Endothelial cell of umbilical vein (primary cell): Measurements from ENCODE around the gene IGBP1. TPM values are rescaled to one million over a fixed set of nuclear protein-coding genes. Genes with fewer than 3 reads are reported as not detected.

ENCODE experiments used
- BruUV-seq: library from RNA; stranded (reverse); fragments of 400-500 nt; replicated peaks from 2 replicates; lab custom pipeline; 2021; lab: Mats Ljungman, UMichigan
- CTCF ChIA-PET: fragments of 300-600, 350-600 bp; sonication (Branson Sonifier 250); formaldehyde crosslinking; loops from one replicate; lab custom pipeline; 2021; ENCODE audit warnings: antibody characterized with exemption, inconsistent platforms; lab: Charles Lee
- POLR2A ChIA-PET: fragments of 300-600, 350-600 bp; sonication (Branson Sonifier 250); formaldehyde crosslinking; loops from one replicate; lab custom pipeline; 2021; ENCODE audit warnings: antibody characterized with exemption, inconsistent platforms; lab: Charles Lee
- DNase-seq: peaks from one replicate; pipeline ENCODE4 v3.0.0-alpha.2; 2011; ENCODE audit warnings: low read depth, low spot score
- FAIRE-seq: peaks from 2 replicates; lab custom pipeline; 2011; peaks lifted over from hg19 to GRCh38; lab: Jason Lieb, UNC
- H2AFZ ChIP-seq: 2 replicates; pipeline ENCODE4 v1.6.0; 2012; ENCODE audit warnings: low read depth, low read length, control low read depth, inconsistent platforms
- H3K27ac ChIP-seq: 2 replicates; pipeline ENCODE4 v1.5.1; 2011; ENCODE audit warnings: low read depth, mild to moderate bottlenecking, control low read depth, low read length, moderate library complexity; ENCODE audit not compliant: insufficient read depth
- H3K27me3 ChIP-seq, 2 experiments: 2 replicates each; pipeline versions ENCODE4 v1.6.0 to v1.6.1; 2011; ENCODE audit warnings: low read length in 2 of 2, mixed read lengths in 1 of 2; ENCODE audit not compliant: control insufficient read depth in 2 of 2, insufficient read depth in 2 of 2
- H3K36me3 ChIP-seq, 2 experiments: 2 replicates in 1 of 2; 3 replicates in 1 of 2; pipeline ENCODE4 v1.5.1; 2011; ENCODE audit warnings: low read length in 2 of 2, mild to moderate bottlenecking in 1 of 2, moderate library complexity in 1 of 2; ENCODE audit not compliant: control insufficient read depth in 2 of 2, insufficient read depth in 2 of 2; ENCODE audit errors: extremely low read depth in 1 of 2
- H3K4me1 ChIP-seq: 3 replicates; pipeline ENCODE4 v1.5.1; 2011; ENCODE audit warnings: mild to moderate bottlenecking, low read length; ENCODE audit not compliant: control insufficient read depth, insufficient read depth; ENCODE audit errors: extremely low read depth
- H3K4me2 ChIP-seq: 2 replicates; pipeline ENCODE4 v1.6.1; 2011; ENCODE audit warnings: low read length, control low read depth, mixed read lengths; ENCODE audit not compliant: insufficient read depth
- H3K4me3 ChIP-seq, 3 experiments: fragments of 200-600 bp in 1 of 3; sonication (generic), shearing (Covaris generic) in 1 of 3; replicated peaks in 1 of 3; 2 replicates each; pipeline ENCODE4 v1.5.1; 2011 to 2016; ENCODE audit warnings: control low read depth in 3 of 3, low read length in 3 of 3, mild to moderate bottlenecking in 2 of 3, inconsistent platforms in 1 of 3, low read depth in 1 of 3, moderate library complexity in 1 of 3; ENCODE audit not compliant: insufficient read depth in 1 of 3
- H3K79me2 ChIP-seq: 2 replicates; pipeline ENCODE4 v1.6.0; 2012; ENCODE audit warnings: low read length, inconsistent platforms; ENCODE audit not compliant: control insufficient read depth, insufficient read depth
- H3K9ac ChIP-seq: replicated peaks from 2 replicates; pipeline ENCODE3; 2011; ENCODE audit warnings: low read length, control low read depth; ENCODE audit not compliant: insufficient read depth; ENCODE audit errors: extremely low read depth
- H3K9me1 ChIP-seq: replicated peaks from 3 replicates; pipeline ENCODE4 v1.6.0; 2011; ENCODE audit warnings: mild to moderate bottlenecking, low read length; ENCODE audit not compliant: control insufficient read depth, insufficient read depth; ENCODE audit errors: extremely low read depth
- H3K9me3 ChIP-seq: replicated peaks from 2 replicates; pipeline ENCODE4 v1.5.1; 2012; ENCODE audit warnings: low read length, inconsistent platforms; ENCODE audit not compliant: control insufficient read depth, insufficient read depth
- H4K20me1 ChIP-seq: replicated peaks from 2 replicates; pipeline ENCODE3; 2011; ENCODE audit warnings: mild to moderate bottlenecking, low read length; ENCODE audit not compliant: control insufficient read depth, insufficient read depth; ENCODE audit errors: extremely low read depth
- EZH2 ChIP-seq: IDR thresholded peaks from 2 replicates; pipeline ENCODE4 v1.6.1; 2012; ENCODE audit warnings: borderline replicate concordance, low read depth, mild to moderate bottlenecking, moderate library complexity, low read length, inconsistent platforms; ENCODE audit not compliant: severe bottlenecking
- FOS ChIP-seq: IDR thresholded peaks from 2 replicates; pipeline ENCODE4 v1.6.1; 2011; ENCODE audit warnings: mild to moderate bottlenecking, low read length, moderate library complexity, borderline replicate concordance; ENCODE audit not compliant: insufficient read depth
- GATA2 ChIP-seq: IDR thresholded peaks from 2 replicates; pipeline ENCODE4 v1.7.0; 2011; ENCODE audit warnings: low read depth, mild to moderate bottlenecking, moderate library complexity, mixed read lengths, low read length; ENCODE audit not compliant: insufficient read length, insufficient read depth
- JUN ChIP-seq: IDR thresholded peaks from 2 replicates; pipeline ENCODE4 v1.6.1; 2011; ENCODE audit warnings: borderline replicate concordance, low read depth; ENCODE audit not compliant: insufficient read length, insufficient read depth
- MYC ChIP-seq: IDR thresholded peaks from one replicate; pipeline ENCODE4 v1.6.1; 2011; ENCODE audit warnings: mild to moderate bottlenecking, low read depth, low read length
- POLR2A ChIP-seq: IDR thresholded peaks from 2 replicates; pipeline ENCODE4 v1.6.1; 2012; ENCODE audit warnings: low read depth, mild to moderate bottlenecking, control low read depth, low read length
- POLR2AphosphoS5 ChIP-seq: IDR thresholded peaks from 2 replicates; pipeline ENCODE4 v1.6.1; 2012; ENCODE audit warnings: low read depth, mild to moderate bottlenecking, control low read depth, low read length, moderate library complexity; ENCODE audit not compliant: insufficient read depth
- dilution Hi-C: fragments of 300-500 bp; cut with MboI; formaldehyde crosslinking; loops from one replicate; pipeline ENCODE4 v1.15.0; 2019; ENCODE audit warnings: low sequenced_read_pairs; ENCODE audit not compliant: extremely low pct_ligation_motif_present
- intact Hi-C: fragments of 100-400 bp; cut with micrococcal nuclease; formaldehyde crosslinking; loops from one replicate; pipeline ENCODE4 v1.10.0; 2022
- polyA plus RNA-seq, 4 experiments: library from polyadenylated mRNA; depleted of rRNA in 3 of 4; stranded (reverse) in 3 of 4; unstranded in 1 of 4; fragments of >200 nt; gene quantifications; 2 replicates each; pipeline versions ENCODE4 v1.2.1 to v1.2.3, GENCODE V29; 2011 to 2012; ENCODE audit warnings: missing spikeins in 1 of 4
- total RNA-seq: library from RNA; stranded (reverse); gene quantifications from 2 replicates; pipeline ENCODE4 v1.2.3, GENCODE V29; 2021
- TF ChIP-seq, protein P1 (sequence below): IDR thresholded peaks from 2 replicates; pipeline ENCODE4 v1.6.1; 2011; ENCODE audit not compliant: insufficient read depth, insufficient read length
- TF ChIP-seq, protein P2 (sequence below), 2 donors: IDR thresholded peaks; 1 replicate in 1 of 2; 2 replicates in 1 of 2; pipeline ENCODE4 v1.5.1; 2011; ENCODE audit warnings: low read length in 2 of 2, mild to moderate bottlenecking in 2 of 2, moderate library complexity in 2 of 2, control low read depth in 1 of 2, inconsistent platforms in 1 of 2, low read depth in 1 of 2; ENCODE audit not compliant: insufficient read depth in 1 of 2; ENCODE audit errors: extremely low read depth in 1 of 2

IGBP1 gene
- total and polyA plus RNA-seq, 2 donors (not counting 3 experiments of a cell fraction or from before 2014, with no cell fraction given): 38.1 to 39.5 TPM

DNA sequence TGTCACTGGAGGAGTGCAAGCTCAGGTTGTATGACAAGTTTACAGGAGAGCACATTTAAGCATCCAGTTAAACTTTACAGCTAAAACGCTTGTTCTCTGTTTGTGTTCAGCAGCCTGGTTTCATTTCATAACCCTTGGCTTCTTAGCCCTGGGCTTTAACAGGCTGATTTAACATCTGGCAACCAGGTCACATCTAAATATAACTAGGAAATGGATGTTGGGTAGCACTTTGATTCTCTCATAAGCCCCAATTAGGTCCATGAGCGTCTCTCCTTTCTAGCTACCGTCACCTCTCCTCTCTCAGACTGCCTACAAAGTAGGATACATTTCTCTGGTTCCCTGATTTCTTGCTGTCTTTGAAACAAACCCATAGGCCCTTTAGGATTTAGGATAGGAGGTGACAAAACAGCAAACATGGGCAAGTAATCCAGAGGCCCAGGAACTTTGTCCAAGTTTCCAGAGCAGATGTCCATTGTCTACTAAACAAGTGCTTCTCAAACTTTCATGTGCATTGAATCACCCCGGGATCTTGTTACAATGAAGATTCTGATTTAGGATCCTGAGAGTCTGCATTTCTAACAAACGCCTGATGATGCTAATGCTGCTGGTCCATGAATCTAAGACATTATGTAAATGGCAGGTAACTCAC is 48.5 kb upstream of the IGBP1 start:
- no peak overlapping the region for H3K27ac ChIP-seq
- no peaks in the 10 kb centered on the region for H3K79me2 ChIP-seq
- TF ChIP-seq POLR2A (no peak), JUN (no peak), EZH2 (no peak), MYC (no peak), FOS (no peak), POLR2AphosphoS5 (no peak), GATA2 (no peak)
- TF ChIP-seq, protein P1, sequence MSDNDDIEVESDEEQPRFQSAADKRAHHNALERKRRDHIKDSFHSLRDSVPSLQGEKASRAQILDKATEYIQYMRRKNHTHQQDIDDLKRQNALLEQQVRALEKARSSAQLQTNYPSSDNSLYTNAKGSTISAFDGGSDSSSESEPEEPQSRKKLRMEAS: no peak
- TF ChIP-seq, protein P2, sequence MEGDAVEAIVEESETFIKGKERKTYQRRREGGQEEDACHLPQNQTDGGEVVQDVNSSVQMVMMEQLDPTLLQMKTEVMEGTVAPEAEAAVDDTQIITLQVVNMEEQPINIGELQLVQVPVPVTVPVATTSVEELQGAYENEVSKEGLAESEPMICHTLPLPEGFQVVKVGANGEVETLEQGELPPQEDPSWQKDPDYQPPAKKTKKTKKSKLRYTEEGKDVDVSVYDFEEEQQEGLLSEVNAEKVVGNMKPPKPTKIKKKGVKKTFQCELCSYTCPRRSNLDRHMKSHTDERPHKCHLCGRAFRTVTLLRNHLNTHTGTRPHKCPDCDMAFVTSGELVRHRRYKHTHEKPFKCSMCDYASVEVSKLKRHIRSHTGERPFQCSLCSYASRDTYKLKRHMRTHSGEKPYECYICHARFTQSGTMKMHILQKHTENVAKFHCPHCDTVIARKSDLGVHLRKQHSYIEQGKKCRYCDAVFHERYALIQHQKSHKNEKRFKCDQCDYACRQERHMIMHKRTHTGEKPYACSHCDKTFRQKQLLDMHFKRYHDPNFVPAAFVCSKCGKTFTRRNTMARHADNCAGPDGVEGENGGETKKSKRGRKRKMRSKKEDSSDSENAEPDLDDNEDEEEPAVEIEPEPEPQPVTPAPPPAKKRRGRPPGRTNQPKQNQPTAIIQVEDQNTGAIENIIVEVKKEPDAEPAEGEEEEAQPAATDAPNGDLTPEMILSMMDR (IDR thresholded peaks at IDR 0.05; ENCODE audit: extremely low read depth in 1 of 2, insufficient read depth in 1 of 2, low read depth in 1 of 2, low read length in 2 of 2): no peak
- intact Hi-C loops (no loop called here), dilution Hi-C loops (no loop called here)
- H3K4me1 ChIP-seq: peaks cover 28% of the 10 kb centered on the region
- no peaks in the 10 kb centered on the region for H3K9me3 ChIP-seq
- DNase-seq: no peak
- H4K20me1 ChIP-seq: no peaks in the 10 kb centered on the region
- H3K9me1 ChIP-seq: no peaks in the 10 kb centered on the region
- ChIA-PET CTCF (no interaction called here), POLR2A (no interaction called here)
- H3K4me2 ChIP-seq: no peak overlapping the region
- no peak overlapping the region for H3K9ac ChIP-seq
- no TSS peak for BruUV-seq
- no peak overlapping the region for H2AFZ ChIP-seq
- no peaks in the 10 kb centered on the region for H3K36me3 ChIP-seq
- no peak overlapping the region for H3K4me3 ChIP-seq
- H3K27me3 ChIP-seq: no peaks in the 10 kb centered on the region
- no peak for FAIRE-seq
